CD4-positive, alpha-beta memory T cell (primary cell): Measurements from ENCODE around the gene AZU1. TPM values are rescaled to one million over a fixed set of nuclear protein-coding genes. Genes with fewer than 3 reads are reported as not detected.
"Not testable (repeated sequence)": the region's sequence is repeated elsewhere in the genome, so short reads cannot be mapped to it uniquely, and the experiment has no call there.

Source experiments
- CTCF ChIA-PET: fragments of 350-600 bp; sonication (Branson Sonifier 250); formaldehyde crosslinking; loops from one replicate; lab custom pipeline; 2021; ENCODE audit warnings: inconsistent platforms; ENCODE audit not compliant: partially characterized antibody; lab: Charles Lee
- POLR2A ChIA-PET: fragments of 350-600 bp; sonication (Branson Sonifier 250); formaldehyde crosslinking; loops from one replicate; lab custom pipeline; 2021; ENCODE audit not compliant: partially characterized antibody; lab: Charles Lee
- DNase-seq, 5 donors: peaks; one replicate each; pipeline versions ENCODE4 v3.0.0 to v3.0.0-alpha.2; 2020 to 2022; ENCODE audit warnings: mixed read lengths in 1 of 5
- H3K27ac ChIP-seq: one replicate; pipeline ENCODE4 v1.7.0; 2013; ENCODE audit warnings: low read depth, low read length
- H3K27me3 ChIP-seq: 2 replicates; pipeline ENCODE4 v1.7.0; 2013; ENCODE audit warnings: mild to moderate bottlenecking, low read length, moderate library complexity; ENCODE audit not compliant: insufficient read depth
- H3K36me3 ChIP-seq: 2 replicates; pipeline ENCODE4 v1.7.0; 2013; ENCODE audit warnings: mild to moderate bottlenecking, low read length, moderate library complexity; ENCODE audit not compliant: insufficient read depth
- H3K4me1 ChIP-seq: 2 replicates; pipeline ENCODE4 v1.7.0; 2013; ENCODE audit warnings: mild to moderate bottlenecking, low read length, moderate library complexity; ENCODE audit not compliant: insufficient read depth
- H3K4me3 ChIP-seq, 2 donors: one replicate each; pipeline ENCODE4 v1.7.0; 2013; ENCODE audit warnings: low read length in 2 of 2, mild to moderate bottlenecking in 1 of 2
- H3K9me3 ChIP-seq, 2 donors: one replicate each; pipeline ENCODE4 v1.7.0; 2013; ENCODE audit warnings: low read length in 2 of 2, control low read depth in 1 of 2; ENCODE audit not compliant: control insufficient read depth in 1 of 2
- H3K27ac Mint-ChIP-seq, 7 donors: one replicate each; pipeline ENCODE4 v1.8.0; 2020 to 2021; ENCODE audit warnings: mixed read lengths in 7 of 7, mild to moderate bottlenecking in 6 of 7, inconsistent platforms in 3 of 7, moderate library complexity in 3 of 7
- H3K27me3 Mint-ChIP-seq, 2 donors: one replicate each; pipeline ENCODE4 v1.8.0; 2020 to 2021; ENCODE audit warnings: mixed read lengths in 2 of 2
- H3K36me3 Mint-ChIP-seq, 2 donors: one replicate each; pipeline ENCODE4 v1.8.0; 2020 to 2021; ENCODE audit warnings: mixed read lengths in 2 of 2, inconsistent platforms in 1 of 2, mild to moderate bottlenecking in 1 of 2
- H3K4me1 Mint-ChIP-seq, 4 donors: one replicate each; pipeline ENCODE4 v1.8.0; 2020 to 2021; ENCODE audit warnings: mixed read lengths in 4 of 4, mild to moderate bottlenecking in 1 of 4
- H3K4me3 Mint-ChIP-seq, 8 donors: one replicate each; pipeline ENCODE4 v1.8.0; 2020 to 2021; ENCODE audit warnings: mixed read lengths in 8 of 8, mild to moderate bottlenecking in 7 of 8, moderate library complexity in 6 of 8, inconsistent platforms in 3 of 8
- H3K9me3 Mint-ChIP-seq, 8 donors: one replicate each; pipeline ENCODE4 v1.8.0; 2020 to 2021; ENCODE audit warnings: mixed read lengths in 8 of 8, mild to moderate bottlenecking in 5 of 8, inconsistent platforms in 3 of 8, moderate library complexity in 1 of 8
- intact Hi-C: fragments of 100-400 bp; cut with micrococcal nuclease; formaldehyde crosslinking; loops from one replicate; pipeline ENCODE4 v1.15.1; 2023
- polyA plus RNA-seq, 2 donors: library from polyadenylated mRNA; unstranded; fragments of 300-500 nt; fragmentation: Illumina TruSeq; gene quantifications; one replicate each; pipeline ENCODE4 v1.2.3, GENCODE V29; 2021
- total RNA-seq, 2 experiments: library from RNA; stranded (reverse); gene quantifications; one replicate each; pipeline ENCODE4 v1.2.3, GENCODE V29; 2021

The AZU1 gene
- total and polyA plus RNA-seq, 4 experiments from 2014 or later = not detected

GRCh38 chr19:840519-841206 is 13.0 kb downstream of the AZU1 start, which contains the start of gene PRTN3:
Gene PRTN3 (plus strand): TSS chr19:840999. CDS start chr19:841009, 10 bp downstream.
- no peaks in the 10 kb centered on the region for H3K36me3 Mint-ChIP-seq
- no peak for DNase-seq
- peaks cover 4% of the 10 kb centered on the region for H3K27me3 ChIP-seq

GRCh38 chr19:842802-843179 is 15.2 kb downstream of the AZU1 start:
- POLR2A ChIA-PET, H3K9me3 Mint-ChIP-seq, H3K27me3 ChIP-seq, H3K36me3 Mint-ChIP-seq, H3K4me3 Mint-ChIP-seq, intact Hi-C loops, H3K27ac Mint-ChIP-seq, H3K4me1 ChIP-seq, H3K36me3 ChIP-seq, H3K4me3 ChIP-seq, DNase-seq, H3K27ac ChIP-seq, H3K9me3 ChIP-seq: not testable (repeated sequence)
- peaks cover 0 to 10% (median 6%) of the 10 kb centered on the region in 4 donors for H3K4me1 Mint-ChIP-seq
- peaks cover 14 to 21% of the 10 kb centered on the region in 2 donors for H3K27me3 Mint-ChIP-seq
- CTCF ChIA-PET = interaction anchor here (1.0 kb wide), 1 partner anchor 73 kb away, joined by 3 read pairs; no protein-coding TSS in a partner anchor

More at GRCh38 chr19:840519-841206, 13.0 kb downstream of the AZU1 start, which contains the start of gene PRTN3:
- H3K9me3 ChIP-seq = no peaks in the 10 kb centered on the region
- H3K9me3 Mint-ChIP-seq = peaks cover 0 to 3% (median 0%) of the 10 kb centered on the region in 8 donors
- peaks cover 14% of the 10 kb centered on the region in 2 donors for H3K27me3 Mint-ChIP-seq
- peaks cover 3% of the 10 kb centered on the region for H3K4me1 ChIP-seq
- H3K27ac Mint-ChIP-seq = peak within 1 kb of the TSS in 1 of 7 donors; percentile 75
- H3K4me1 Mint-ChIP-seq = peaks cover 2 to 12% (median 9%) of the 10 kb centered on the region in 4 donors
- no peaks in the 10 kb centered on the region for H3K36me3 ChIP-seq
- H3K27ac ChIP-seq = no peak within 1 kb of the TSS
- CTCF ChIA-PET = no interaction called here
- intact Hi-C loops = no loop called here
- no peak within 1 kb of the TSS for H3K4me3 Mint-ChIP-seq
- POLR2A ChIA-PET = no interaction called here
- no peak within 1 kb of the TSS for H3K4me3 ChIP-seq

DNA sequence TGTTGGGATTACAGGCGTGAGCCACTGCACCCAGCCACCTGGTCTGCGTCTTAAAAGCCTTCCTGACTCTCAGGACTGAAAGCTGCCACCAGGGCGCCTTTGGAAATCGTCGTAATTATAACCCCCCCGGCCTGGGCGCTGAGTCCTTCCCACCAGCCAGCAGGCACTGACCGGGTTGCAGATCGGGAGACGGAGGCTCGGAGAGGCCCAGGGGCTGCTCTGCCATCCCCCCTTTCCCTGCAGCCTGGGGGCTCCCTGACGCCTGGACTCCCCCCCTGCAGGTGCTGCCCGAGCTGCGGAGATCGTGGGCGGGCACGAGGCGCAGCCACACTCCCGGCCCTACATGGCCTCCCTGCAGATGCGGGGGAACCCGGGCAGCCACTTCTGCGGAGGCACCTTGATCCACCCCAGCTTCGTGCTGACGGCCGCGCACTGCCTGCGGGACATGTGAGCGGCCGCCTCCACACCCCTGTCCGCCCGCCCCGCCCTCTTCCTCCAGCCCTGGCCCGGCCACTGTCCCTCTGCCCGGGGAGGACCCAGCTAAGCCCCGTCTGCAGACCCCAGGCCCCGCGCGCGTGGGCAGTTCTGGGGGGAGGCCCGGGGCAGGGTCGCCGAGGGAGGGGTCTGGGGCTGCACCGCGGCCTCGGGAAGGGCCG is 15.7 kb downstream of the AZU1 start:
- intact Hi-C loops = no loop called here
- H3K27ac ChIP-seq = no peak overlapping the region
- peaks cover 0 to 10% (median 6%) of the 10 kb centered on the region in 4 donors for H3K4me1 Mint-ChIP-seq
- no peaks in the 10 kb centered on the region for H3K9me3 ChIP-seq
- no peaks in the 10 kb centered on the region for H3K36me3 Mint-ChIP-seq
- peaks cover 3% of the 10 kb centered on the region for H3K4me1 ChIP-seq
- H3K4me3 Mint-ChIP-seq = no peak overlapping the region
- no peak overlapping the region for H3K27ac Mint-ChIP-seq
- no peak overlapping the region for H3K4me3 ChIP-seq
- ChIA-PET POLR2A (no interaction called here), CTCF (interaction anchor here (1.0 kb wide), 1 partner anchor 73 kb away, joined by 3 read pairs; no protein-coding TSS in a partner anchor)
- no peaks in the 10 kb centered on the region for H3K36me3 ChIP-seq
- DNase-seq = no peak
- H3K9me3 Mint-ChIP-seq = peaks cover 0 to 3% (median 0%) of the 10 kb centered on the region in 8 donors
- H3K27me3 Mint-ChIP-seq = peaks cover 15 to 24% of the 10 kb centered on the region in 2 donors
- H3K27me3 ChIP-seq = peaks cover 4% of the 10 kb centered on the region

DNA sequence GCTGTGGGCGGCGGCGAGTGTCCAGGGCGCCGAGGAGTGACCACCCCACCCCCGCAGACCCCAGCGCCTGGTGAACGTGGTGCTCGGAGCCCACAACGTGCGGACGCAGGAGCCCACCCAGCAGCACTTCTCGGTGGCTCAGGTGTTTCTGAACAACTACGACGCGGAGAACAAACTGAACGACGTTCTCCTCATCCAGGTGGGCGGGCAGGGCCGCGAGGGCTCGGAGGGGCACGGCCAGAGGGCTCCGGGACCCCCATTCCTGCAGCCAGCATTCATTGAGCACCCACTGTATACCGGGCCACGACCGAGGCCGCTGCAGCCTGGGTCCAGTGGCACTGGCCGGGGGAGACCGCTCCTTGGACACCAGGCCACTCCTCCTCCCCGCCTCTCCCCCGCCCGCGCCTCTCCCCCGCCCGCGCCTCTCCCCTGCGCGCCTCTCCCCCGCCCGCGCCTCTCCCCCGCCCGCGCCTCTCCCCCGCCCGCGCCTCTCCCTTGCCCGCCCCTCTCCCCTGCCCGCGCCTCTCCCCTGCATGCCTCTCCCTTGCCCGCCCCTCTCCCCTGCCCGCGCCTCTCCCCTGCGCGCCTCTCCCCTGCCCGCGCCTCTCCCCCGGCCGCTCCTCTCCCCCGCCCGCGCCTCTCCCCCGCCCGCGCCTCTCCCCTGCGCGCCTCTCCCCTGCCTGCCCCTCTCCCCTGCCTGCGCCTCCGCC is 16.4 kb downstream of the AZU1 start:
- H3K9me3 Mint-ChIP-seq = peaks cover 0 to 3% (median 0%) of the 10 kb centered on the region in 8 donors
- no peak overlapping the region for H3K4me3 ChIP-seq
- no peak for DNase-seq
- no peaks in the 10 kb centered on the region for H3K9me3 ChIP-seq
- no peaks in the 10 kb centered on the region for H3K36me3 ChIP-seq
- peaks cover 3% of the 10 kb centered on the region for H3K4me1 ChIP-seq
- no peaks in the 10 kb centered on the region for H3K36me3 Mint-ChIP-seq
- ChIA-PET CTCF (no interaction called here), POLR2A (no interaction called here)
- peak overlapping the region in 2 of 8 donors; percentile 57 to 73 for H3K4me3 Mint-ChIP-seq
- peaks cover 0 to 10% (median 6%) of the 10 kb centered on the region in 4 donors for H3K4me1 Mint-ChIP-seq
- intact Hi-C loops = no loop called here
- peaks cover 4% of the 10 kb centered on the region for H3K27me3 ChIP-seq
- H3K27me3 Mint-ChIP-seq = peaks cover 15 to 29% of the 10 kb centered on the region in 2 donors
- H3K27ac Mint-ChIP-seq = no peak overlapping the region
- H3K27ac ChIP-seq = no peak overlapping the region

- Histone ChIP-seq H3K9me3 (no peaks in the 10 kb centered on the region), H3K4me3 (no peak overlapping the region), H3K36me3 (no peaks in the 10 kb centered on the region), H3K27ac (no peak overlapping the region), H3K4me1 (peaks cover 3% of the 10 kb centered on the region), H3K27me3 (peaks cover 4% of the 10 kb centered on the region)
- intact Hi-C loops = no loop called here
- Mint-ChIP-seq H3K36me3 (no peaks in the 10 kb centered on the region), H3K4me3 (peak overlapping the region in 4 of 8 donors; percentile 35 to 73 (median 54)), H3K9me3 (peaks cover 0 to 3% (median 0%) of the 10 kb centered on the region in 8 donors), H3K27me3 (peaks cover 17 to 32% of the 10 kb centered on the region in 2 donors), H3K4me1 (peaks cover 0 to 10% (median 6%) of the 10 kb centered on the region in 4 donors), H3K27ac (peak overlapping the region in 1 of 7 donors; percentile 22)
- POLR2A ChIA-PET = no interaction called here
- CTCF ChIA-PET = no interaction called here
- DNase-seq = no peak
Observed at GRCh38 chr19:844546-844971, 16.9 kb downstream of the AZU1 start.

GRCh38 chr19:845707-846521 is 18.3 kb downstream of the AZU1 start:
- H3K36me3 Mint-ChIP-seq = no peaks in the 10 kb centered on the region
- intact Hi-C loops = no loop called here
- H3K4me1 ChIP-seq = peaks cover 3% of the 10 kb centered on the region

More at GRCh38 chr19:845707-846521, 18.3 kb downstream of the AZU1 start:
- no peak overlapping the region for H3K27ac Mint-ChIP-seq
- Histone ChIP-seq H3K27me3 (peaks cover 4% of the 10 kb centered on the region), H3K27ac (no peak overlapping the region), H3K9me3 (no peaks in the 10 kb centered on the region), H3K4me3 (no peak overlapping the region), H3K36me3 (no peaks in the 10 kb centered on the region)
- ChIA-PET CTCF (interaction anchor here (0.6 to 1.7 kb wide), 2 partner anchors 10 to 12 kb away, joined by 3 to 4 read pairs; no protein-coding TSS in a partner anchor), POLR2A (no interaction called here)
- peaks cover 18 to 32% of the 10 kb centered on the region in 2 donors for H3K27me3 Mint-ChIP-seq
- no peak for DNase-seq
- H3K4me1 Mint-ChIP-seq = peaks cover 0 to 10% (median 6%) of the 10 kb centered on the region in 4 donors
- peak overlapping the region in 1 of 8 donors; percentile 35 for H3K4me3 Mint-ChIP-seq
- H3K9me3 Mint-ChIP-seq = peaks cover 0 to 3% (median 0%) of the 10 kb centered on the region in 8 donors
